HFFc6 (cell line): ENCODE results near the gene STEAP3. TPM values are rescaled to one million over a fixed set of nuclear protein-coding genes. Genes with fewer than 3 reads are reported as not detected.

ENCODE experiments used
- DNase-seq: peaks from one replicate; pipeline ENCODE4 v3.0.0-alpha.2; 2018
- H3K27ac Mint-ChIP-seq: 2 replicates; pipeline ENCODE4 v1.8.0; 2020; ENCODE audit warnings: mild to moderate bottlenecking, mixed read lengths
- H3K27me3 Mint-ChIP-seq: 2 replicates; pipeline ENCODE4 v1.8.0; 2021; ENCODE audit warnings: mild to moderate bottlenecking, moderate library complexity, mixed read lengths; ENCODE audit not compliant: insufficient read depth
- H3K36me3 Mint-ChIP-seq: 2 replicates; pipeline ENCODE4 v1.8.0; 2021; ENCODE audit warnings: low read depth, mixed read lengths
- H3K4me1 Mint-ChIP-seq: 2 replicates; pipeline ENCODE4 v1.8.0; 2020; ENCODE audit warnings: low read depth, mixed read lengths
- H3K4me3 Mint-ChIP-seq: 2 replicates; pipeline ENCODE4 v1.8.0; 2020; ENCODE audit warnings: mild to moderate bottlenecking, moderate library complexity, mixed read lengths
- H3K9me3 Mint-ChIP-seq: 2 replicates; pipeline ENCODE4 v1.8.0; 2020; ENCODE audit warnings: mild to moderate bottlenecking, mixed read lengths
- CTCF ChIP-seq: fragments of 200-600 bp; sonication (generic); IDR thresholded peaks from 2 replicates; pipeline ENCODE4 v1.5.0; 2021; ENCODE audit warnings: antibody characterized with exemption, mild to moderate bottlenecking
- total RNA-seq, 6 experiments: library from RNA; stranded (reverse); fragmentation: NEBNext Ultra II Directional; extraction: Animal tissue kit (Norgen Biotek cat#: 25700); gene quantifications; 2 replicates in 1 of 6; 3 replicates in 5 of 6; pipeline ENCODE4 v1.2.3, GENCODE V29; 2021

The STEAP3 gene
- total RNA-seq, 6 experiments from 2014 or later = 20.7 to 37.3 (median 30.9) TPM

GRCh38 chr2:119246884-119247843 is 23.5 kb downstream of the STEAP3 start:
- peaks cover 37% of the 10 kb centered on the region for H3K36me3 Mint-ChIP-seq
- no peak for DNase-seq

GRCh38 chr2:119247844-119248271 is 24.2 kb downstream of the STEAP3 start:
- no peak for DNase-seq
- peaks cover 37% of the 10 kb centered on the region for H3K36me3 Mint-ChIP-seq
- no peak for TF ChIP-seq CTCF
- H3K27ac Mint-ChIP-seq = no peak overlapping the region; the same call in 1 of the 2 replicates
- no peaks in the 10 kb centered on the region; the same call in none of the 2 replicates for H3K27me3 Mint-ChIP-seq
- no peaks in the 10 kb centered on the region for H3K9me3 Mint-ChIP-seq
- peaks cover 33% of the 10 kb centered on the region for H3K4me1 Mint-ChIP-seq
- H3K4me3 Mint-ChIP-seq = peak overlapping the region; percentile 41; the same call in 1 of the 2 replicates

More at GRCh38 chr2:119246884-119247843, 23.5 kb downstream of the STEAP3 start:
- Mint-ChIP-seq H3K4me3 (no peak overlapping the region), H3K4me1 (peaks cover 26% of the 10 kb centered on the region), H3K27me3 (no peaks in the 10 kb centered on the region; the same call in none of the 2 replicates), H3K9me3 (no peaks in the 10 kb centered on the region), H3K27ac (no peak overlapping the region)
- TF ChIP-seq CTCF = no peak

GRCh38 chr2:119248311-119248710 is 24.7 kb downstream of the STEAP3 start:
- Mint-ChIP-seq H3K4me1 (peaks cover 37% of the 10 kb centered on the region), H3K27me3 (no peaks in the 10 kb centered on the region; the same call in none of the 2 replicates), H3K4me3 (peak overlapping the region; percentile 41; the same call in 1 of the 2 replicates), H3K9me3 (no peaks in the 10 kb centered on the region), H3K36me3 (peaks cover 37% of the 10 kb centered on the region), H3K27ac (no peak overlapping the region; the same call in 1 of the 2 replicates)
- TF ChIP-seq CTCF = no peak
- DNase-seq = peak; percentile 39

- TF ChIP-seq CTCF = no peak
- Mint-ChIP-seq H3K4me1 (peaks cover 42% of the 10 kb centered on the region), H3K27ac (no peak overlapping the region), H3K4me3 (no peak overlapping the region), H3K36me3 (peaks cover 37% of the 10 kb centered on the region), H3K27me3 (no peaks in the 10 kb centered on the region; the same call in none of the 2 replicates), H3K9me3 (no peaks in the 10 kb centered on the region)
- DNase-seq = no peak
Measured at GRCh38 chr2:119248751-119249150, 25.1 kb downstream of the STEAP3 start.

GRCh38 chr2:119249311-119249710 is 25.7 kb downstream of the STEAP3 start:
- Mint-ChIP-seq H3K4me1 (peaks cover 47% of the 10 kb centered on the region), H3K27me3 (no peaks in the 10 kb centered on the region; the same call in none of the 2 replicates), H3K4me3 (no peak overlapping the region), H3K36me3 (peaks cover 37% of the 10 kb centered on the region), H3K27ac (no peak overlapping the region), H3K9me3 (no peaks in the 10 kb centered on the region)
- no peak for TF ChIP-seq CTCF
- DNase-seq = no peak
